Mesenchymal stem cell (in vitro differentiated cells and primary cell): ENCODE data around the gene LRIT1.

Experiments
- DNase-seq: peaks from one replicate; pipeline ENCODE4 v3.0.0-alpha.2; 2013
- H2AFZ ChIP-seq: one replicate; pipeline ENCODE4 v1.6.1; 2013; ENCODE audit warnings: low read depth, mild to moderate bottlenecking, control low read depth, inconsistent platforms, low read length, moderate library complexity
- H2AK5ac ChIP-seq: 2 replicates; pipeline ENCODE4 v1.6.1; 2013; ENCODE audit warnings: low read length, moderate library complexity, mild to moderate bottlenecking, inconsistent platforms; ENCODE audit not compliant: severe bottlenecking
- H2BK120ac ChIP-seq: one replicate; pipeline ENCODE4 v1.6.1; 2013; ENCODE audit warnings: low read depth, mild to moderate bottlenecking, inconsistent platforms, low read length, moderate library complexity
- H2BK12ac ChIP-seq, 2 experiments: one replicate each; pipeline ENCODE4 v1.6.1; 2013; ENCODE audit warnings: inconsistent platforms in 2 of 2, low read length in 2 of 2, mild to moderate bottlenecking in 2 of 2, moderate library complexity in 2 of 2, control low read depth in 1 of 2
- H2BK15ac ChIP-seq: one replicate; pipeline ENCODE4 v1.6.1; 2013; ENCODE audit warnings: mild to moderate bottlenecking, low read depth, inconsistent platforms; ENCODE audit not compliant: poor library complexity, severe bottlenecking
- H2BK5ac ChIP-seq: 2 replicates; pipeline ENCODE4 v1.6.1; 2013; ENCODE audit warnings: low read depth, mild to moderate bottlenecking, low read length, control low read depth, inconsistent platforms; ENCODE audit not compliant: poor library complexity, severe bottlenecking
- H3K14ac ChIP-seq, 2 experiments: one replicate each; pipeline ENCODE4 v1.6.1; 2013; ENCODE audit warnings: inconsistent platforms in 2 of 2, low read length in 2 of 2, control low read depth in 1 of 2, mild to moderate bottlenecking in 1 of 2, moderate library complexity in 1 of 2
- H3K18ac ChIP-seq, 2 experiments: one replicate each; pipeline ENCODE4 v1.6.1; 2013; ENCODE audit warnings: inconsistent platforms in 2 of 2, low read length in 2 of 2, control low read depth in 1 of 2, low read depth in 1 of 2, mild to moderate bottlenecking in 1 of 2
- H3K23ac ChIP-seq, 2 experiments: one replicate each; pipeline ENCODE4 v1.6.1; 2013; ENCODE audit warnings: inconsistent platforms in 2 of 2, low read length in 2 of 2, mild to moderate bottlenecking in 2 of 2, moderate library complexity in 2 of 2, control low read depth in 1 of 2
- H3K27ac ChIP-seq: 2 replicates; pipeline ENCODE4 v1.5.1; 2013; ENCODE audit warnings: mild to moderate bottlenecking, moderate library complexity, low read length, control low read depth, inconsistent platforms; ENCODE audit not compliant: poor library complexity, severe bottlenecking
- H3K27me3 ChIP-seq, 2 experiments: 2 replicates each; pipeline versions ENCODE4 v1.6.1 to v1.7.0; 2013; ENCODE audit warnings: low read length in 2 of 2, mild to moderate bottlenecking in 2 of 2, moderate library complexity in 2 of 2, control low read depth in 1 of 2, inconsistent platforms in 1 of 2; ENCODE audit not compliant: control insufficient read depth in 1 of 2, insufficient read depth in 1 of 2
- H3K36me3 ChIP-seq, 2 experiments: 2 replicates each; pipeline versions ENCODE4 v1.6.1 to v1.7.0; 2013; ENCODE audit warnings: low read length in 2 of 2, control low read depth in 1 of 2, inconsistent platforms in 1 of 2, low read depth in 1 of 2, mild to moderate bottlenecking in 1 of 2; ENCODE audit not compliant: insufficient read depth in 2 of 2, control insufficient read depth in 1 of 2
- H3K4ac ChIP-seq, 2 experiments: one replicate each; pipeline ENCODE4 v1.6.1; 2013; ENCODE audit warnings: inconsistent platforms in 2 of 2, low read length in 2 of 2, mild to moderate bottlenecking in 2 of 2, moderate library complexity in 2 of 2, control low read depth in 1 of 2, low read depth in 1 of 2
- H3K4me1 ChIP-seq: 2 replicates; pipeline ENCODE4 v1.6.1; 2013; ENCODE audit warnings: low read depth, low read length, control low read depth; ENCODE audit not compliant: control insufficient read depth, insufficient read depth
- H3K4me2 ChIP-seq: 2 replicates; pipeline ENCODE4 v1.6.1; 2013; ENCODE audit warnings: low read length, mild to moderate bottlenecking, inconsistent platforms; ENCODE audit not compliant: poor library complexity, severe bottlenecking
- H3K4me3 ChIP-seq, 2 experiments: 2 replicates each; pipeline versions ENCODE4 v1.5.1 to v1.7.0; 2013; ENCODE audit warnings: low read length in 2 of 2, mild to moderate bottlenecking in 2 of 2, control low read depth in 1 of 2, low read depth in 1 of 2; ENCODE audit not compliant: insufficient read depth in 1 of 2
- H3K79me1 ChIP-seq: replicated peaks from 2 replicates; pipeline ENCODE4 v1.6.1; 2013; ENCODE audit warnings: mild to moderate bottlenecking, control low read depth, low read length, inconsistent platforms; ENCODE audit not compliant: poor library complexity, severe bottlenecking
- H3K9ac ChIP-seq: 2 replicates; pipeline ENCODE4 v1.7.0; 2013; ENCODE audit warnings: mild to moderate bottlenecking, low read length, moderate library complexity
- H3K9me3 ChIP-seq: 2 replicates; pipeline ENCODE4 v1.7.0; 2013; ENCODE audit warnings: mild to moderate bottlenecking, low read length; ENCODE audit not compliant: control insufficient read depth
- H4K8ac ChIP-seq: one replicate; pipeline ENCODE4 v1.6.1; 2013; ENCODE audit warnings: inconsistent platforms, mild to moderate bottlenecking, low read length, moderate library complexity
- H4K91ac ChIP-seq: one replicate; pipeline ENCODE4 v1.6.1; 2013; ENCODE audit warnings: mild to moderate bottlenecking, low read length, inconsistent platforms
- WGBS: methylation state at CpG from one replicate; pipeline ENCODE4 v1.1.7; 2013; ENCODE audit warnings: mixed read lengths; 5-methylcytosine and 5-hydroxymethylcytosine counted together

LRIT1 gene

DNA sequence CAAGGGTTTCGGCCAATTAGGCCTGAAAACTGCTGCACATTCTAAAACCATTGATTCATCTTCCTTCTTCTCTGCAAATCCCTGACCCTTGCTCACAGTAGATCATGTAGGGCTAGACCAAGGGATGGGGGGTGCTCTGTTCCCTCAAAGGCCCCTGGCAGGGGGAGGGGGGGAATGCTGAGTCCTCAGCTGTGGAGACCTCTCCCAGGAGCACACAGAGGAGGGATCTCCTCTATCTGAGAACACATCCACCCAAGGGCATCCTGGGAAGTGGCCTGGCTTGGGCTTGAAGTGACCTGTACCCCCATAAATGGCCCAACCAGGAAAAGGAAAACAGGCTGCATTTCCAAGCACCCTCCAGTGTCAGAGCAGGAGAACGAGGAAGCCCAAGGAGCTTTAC lies 48.0 kb downstream of the LRIT1 start:
- Histone ChIP-seq H3K36me3 (no peaks in the 10 kb centered on the region), H2BK5ac (no peak overlapping the region), H3K4me2 (no peak overlapping the region), H2AK5ac (no peak overlapping the region), H3K9ac (no peak overlapping the region), H3K79me1 (no peaks in the 10 kb centered on the region), H3K27me3 (peaks cover 52 to 78% of the 10 kb centered on the region in 2 experiments), H4K91ac (no peak overlapping the region), H4K8ac (no peak overlapping the region), H2BK12ac (no peak overlapping the region), H3K9me3 (no peaks in the 10 kb centered on the region), H3K18ac (no peak overlapping the region), H3K23ac (no peak overlapping the region), H3K27ac (no peak overlapping the region), H3K14ac (no peak overlapping the region), H2BK15ac (no peak overlapping the region), H2BK120ac (no peak overlapping the region), H3K4me1 (peaks cover 21% of the 10 kb centered on the region), H3K4ac (no peak overlapping the region), H2AFZ (no peak overlapping the region), H3K4me3 (no peak overlapping the region)
- DNase-seq: no peak
- WGBS: 90% methylated on average over 1 of the region's 2 CpGs

DNA sequence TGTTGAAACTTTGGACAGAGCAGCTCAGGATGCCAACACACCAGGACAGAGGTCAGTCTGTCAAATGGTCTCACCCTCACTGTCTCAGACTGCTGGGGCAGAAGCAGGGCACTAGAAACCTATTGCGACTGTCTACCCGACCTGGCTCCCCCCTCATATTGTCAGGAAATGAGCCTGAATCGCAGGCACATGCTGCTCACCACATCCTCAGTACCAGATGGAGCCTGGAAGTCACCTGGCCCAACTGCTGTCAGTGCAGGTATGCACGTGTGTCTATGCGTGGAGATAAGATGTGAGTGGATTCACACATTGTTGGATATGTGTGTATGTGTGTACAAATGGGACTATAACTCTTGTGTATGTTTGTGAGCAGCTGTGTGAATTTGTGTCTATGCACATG lies 50.2 kb downstream of the LRIT1 start:
- Histone ChIP-seq H2BK15ac (no peak overlapping the region), H3K4me2 (no peak overlapping the region), H4K8ac (no peak overlapping the region), H2AK5ac (no peak overlapping the region), H3K79me1 (no peaks in the 10 kb centered on the region), H3K23ac (no peak overlapping the region), H2BK120ac (no peak overlapping the region), H3K9ac (no peak overlapping the region), H2AFZ (no peak overlapping the region), H2BK12ac (no peak overlapping the region), H3K14ac (no peak overlapping the region), H3K4ac (no peak overlapping the region), H4K91ac (no peak overlapping the region), H3K18ac (no peak overlapping the region), H3K36me3 (no peaks in the 10 kb centered on the region), H2BK5ac (no peak overlapping the region), H3K9me3 (no peaks in the 10 kb centered on the region), H3K4me3 (no peak overlapping the region), H3K27ac (no peak overlapping the region), H3K27me3 (peaks cover 46 to 71% of the 10 kb centered on the region in 2 experiments), H3K4me1 (peaks cover 21% of the 10 kb centered on the region)
- 86% methylated on average over 5 of the region's 5 CpGs for WGBS
- DNase-seq: no peak

DNA sequence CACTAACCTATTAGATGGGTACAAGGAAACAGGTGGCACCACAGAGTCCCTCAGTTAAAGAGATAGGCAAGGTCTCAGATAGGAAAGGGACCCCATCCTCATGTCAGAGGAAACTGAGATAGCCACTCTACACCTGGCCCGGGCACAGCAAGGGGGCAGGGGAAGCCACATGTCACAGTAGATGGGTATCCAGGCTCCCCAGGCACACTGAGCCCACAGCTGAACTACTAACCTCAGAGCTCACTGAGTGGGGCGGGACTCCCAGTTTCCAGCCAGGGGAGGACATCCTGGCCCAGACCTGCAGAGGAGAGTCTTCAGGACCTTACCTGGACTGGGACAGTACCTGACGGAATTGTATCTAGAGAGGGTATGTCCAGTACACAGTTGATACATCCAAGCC lies 50.7 kb downstream of the LRIT1 start:
- peaks cover 18% of the 10 kb centered on the region for H3K4me1 ChIP-seq
- peaks cover 41 to 71% of the 10 kb centered on the region in 2 experiments for H3K27me3 ChIP-seq
- no peak overlapping the region for H2BK120ac ChIP-seq
- H3K27ac ChIP-seq: no peak overlapping the region
- no peak overlapping the region for H4K8ac ChIP-seq
- no peak overlapping the region for H2BK12ac ChIP-seq
- DNase-seq: no peak
- H3K4me3 ChIP-seq: no peak overlapping the region
- H4K91ac ChIP-seq: no peak overlapping the region
- H2AK5ac ChIP-seq: no peak overlapping the region
- no peaks in the 10 kb centered on the region for H3K79me1 ChIP-seq
- WGBS: 80% methylated on average over 3 of the region's 3 CpGs
- no peak overlapping the region for H2AFZ ChIP-seq
- no peak overlapping the region for H3K4ac ChIP-seq
- H3K9me3 ChIP-seq: no peaks in the 10 kb centered on the region
- H3K18ac ChIP-seq: no peak overlapping the region
- H2BK5ac ChIP-seq: no peak overlapping the region
- H3K4me2 ChIP-seq: no peak overlapping the region
- H3K36me3 ChIP-seq: no peaks in the 10 kb centered on the region
- H3K9ac ChIP-seq: no peak overlapping the region
- H3K23ac ChIP-seq: no peak overlapping the region
- H2BK15ac ChIP-seq: no peak overlapping the region
- H3K14ac ChIP-seq: no peak overlapping the region

DNA sequence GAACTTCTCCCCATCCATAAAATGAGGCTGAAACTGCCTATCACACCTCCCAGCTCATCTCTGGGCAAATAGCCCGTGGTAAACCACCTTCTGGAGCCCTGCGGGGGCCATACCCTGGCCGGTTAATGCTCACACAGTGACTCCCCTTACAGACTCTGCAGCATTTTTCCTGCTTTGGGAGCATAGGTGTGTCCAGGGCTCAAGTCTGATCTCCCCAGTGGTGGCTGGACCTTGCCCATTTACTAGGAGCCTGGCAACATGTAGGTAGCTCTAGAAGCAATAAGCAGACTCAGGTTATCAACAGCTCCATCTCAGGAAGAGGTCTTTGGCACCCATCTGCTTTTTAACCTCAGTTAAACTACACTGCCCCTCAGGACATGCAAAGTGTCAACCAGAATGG lies 52.5 kb downstream of the LRIT1 start:
- no peak overlapping the region for H3K4me3 ChIP-seq
- H2AFZ ChIP-seq: no peak overlapping the region
- no peak overlapping the region for H3K18ac ChIP-seq
- no peak overlapping the region for H4K91ac ChIP-seq
- no peaks in the 10 kb centered on the region for H3K9me3 ChIP-seq
- H3K9ac ChIP-seq: no peak overlapping the region
- no peak overlapping the region for H3K23ac ChIP-seq
- no peak overlapping the region for H2BK5ac ChIP-seq
- WGBS: 59% methylated on average over 3 of the region's 3 CpGs
- no peak overlapping the region for H3K14ac ChIP-seq
- no peak overlapping the region for H2BK15ac ChIP-seq
- peaks cover 27 to 66% of the 10 kb centered on the region in 2 experiments for H3K27me3 ChIP-seq
- no peak overlapping the region for H3K27ac ChIP-seq
- no peak overlapping the region for H2BK12ac ChIP-seq
- H2AK5ac ChIP-seq: no peak overlapping the region
- no peak overlapping the region for H3K4ac ChIP-seq
- peaks cover 3% of the 10 kb centered on the region for H3K4me1 ChIP-seq
- no peak overlapping the region for H2BK120ac ChIP-seq
- no peak overlapping the region for H3K4me2 ChIP-seq
- H3K36me3 ChIP-seq: no peaks in the 10 kb centered on the region
- no peaks in the 10 kb centered on the region for H3K79me1 ChIP-seq
- no peak for DNase-seq
- no peak overlapping the region for H4K8ac ChIP-seq
